ENCODE results near the gene ATXN10.
"Not testable (repeated sequence)": the region's sequence is repeated elsewhere in the genome, so short reads cannot be mapped to it uniquely, and the experiment has no call there.

The ATXN10 gene

GRCh38 chr22:45645150-45645525 lies 26.5 kb upstream of the ATXN10 start:
- DNase-seq: no peak

GRCh38 chr22:45645526-45646414 lies 25.9 kb upstream of the ATXN10 start:
- peak; percentile 40 for DNase-seq

GRCh38 chr22:45647532-45648225 lies 24.0 kb upstream of the ATXN10 start:
- DNase-seq: no peak

GRCh38 chr22:45648301-45649117 lies 23.1 kb upstream of the ATXN10 start:
- DNase-seq: no peak

GRCh38 chr22:45649809-45650208 lies 21.8 kb upstream of the ATXN10 start:
- no peak for DNase-seq

GRCh38 chr22:45650721-45651120 lies 20.9 kb upstream of the ATXN10 start:
- no peak for DNase-seq

- DNase-seq: no peak
These were observed 19.6 kb upstream of the ATXN10 start for GRCh38 chr22:45651931-45652528.

GRCh38 chr22:45656577-45656976 lies 15.1 kb upstream of the ATXN10 start:
- no peak for DNase-seq

GRCh38 chr22:45657701-45658100 lies 13.9 kb upstream of the ATXN10 start:
- DNase-seq: no peak

- DNase-seq: no peak
These were observed 7.4 kb upstream of the ATXN10 start for GRCh38 chr22:45664136-45664646.

- DNase-seq: no peak
These were observed 4.1 kb upstream of the ATXN10 start for GRCh38 chr22:45667486-45667885.

- not testable (repeated sequence) for DNase-seq
These were observed 1.3 kb upstream of the ATXN10 start for GRCh38 chr22:45670363-45670762.

GRCh38 chr22:45670981-45671782 lies 452 bp upstream of the ATXN10 start:
- DNase-seq: no peak

GRCh38 chr22:45672564-45673481 lies 1.2 kb downstream of the ATXN10 start:
- DNase-seq: no peak

- no peak for DNase-seq
These were observed 2.0 kb downstream of the ATXN10 start for GRCh38 chr22:45673482-45674175.

GRCh38 chr22:45676024-45676423 lies 4.4 kb downstream of the ATXN10 start:
- DNase-seq: no peak

GRCh38 chr22:45677063-45677462 lies 5.4 kb downstream of the ATXN10 start:
- DNase-seq: no peak

GRCh38 chr22:45678961-45679912 lies 7.6 kb downstream of the ATXN10 start:
- no peak for DNase-seq
